ENCODE results near the gene COX4I2. TPM values are rescaled to one million over a fixed set of nuclear protein-coding genes. Genes with fewer than 3 reads are reported as not detected.

The COX4I2 gene
- total and polyA plus RNA-seq, 4 experiments from 2014 or later, result not detected

DNA sequence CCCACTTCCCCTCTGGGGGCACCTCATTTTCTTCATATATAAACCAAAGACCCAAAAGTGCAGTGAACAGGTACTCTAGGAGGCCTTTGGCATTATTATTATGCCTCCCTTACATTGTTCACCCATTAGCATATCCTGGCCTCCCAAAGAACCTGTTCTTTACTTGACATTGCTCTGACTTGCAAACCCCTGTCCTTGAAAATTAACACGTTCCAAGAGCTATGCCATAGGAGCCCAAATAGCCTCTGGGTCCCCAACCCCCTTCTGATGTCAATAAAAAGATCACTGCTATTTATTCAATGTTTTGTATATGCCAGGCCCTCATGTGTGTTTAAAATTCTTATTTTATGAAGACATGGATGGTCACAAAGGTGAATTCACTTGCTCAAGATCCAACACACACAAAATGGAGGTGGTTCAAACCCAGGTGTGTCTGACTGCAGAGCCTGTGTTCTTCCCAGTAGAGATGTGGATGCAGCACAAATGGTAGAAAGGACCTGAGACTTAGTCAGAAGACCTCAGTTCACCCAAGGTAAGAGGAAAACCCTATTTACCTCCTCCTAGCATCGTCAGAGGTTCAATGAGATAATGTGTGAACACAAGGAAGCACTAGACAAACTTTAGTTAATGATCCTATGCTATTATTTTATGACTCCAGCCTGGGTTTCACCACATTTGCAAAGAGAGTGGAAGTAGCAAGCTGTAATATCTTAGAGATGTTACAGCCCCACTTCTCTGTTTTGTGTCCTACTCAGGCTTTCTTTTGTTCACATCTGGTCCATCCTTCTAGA lies 48.3 kb downstream of the COX4I2 start:
- Histone ChIP-seq H3K27me3 (ENCODE audit: insufficient read depth, low read length) (no peaks in the 10 kb centered on the region), H3K9me3 (ENCODE audit: control insufficient read depth in 1 of 2, low read length in 2 of 2) (no peaks in the 10 kb centered on the region), H3K4me3 (ENCODE audit: low read length in 2 of 2) (no peak overlapping the region), H3K27ac (ENCODE audit: low read depth, low read length) (no peak overlapping the region), H3K4me1 (ENCODE audit: insufficient read depth, low read length) (peaks cover 88% of the 10 kb centered on the region), H3K36me3 (ENCODE audit: insufficient read depth, low read length) (peaks cover 10% of the 10 kb centered on the region)
- intact Hi-C loops (cut with micrococcal nuclease), result no loop called here
- no peak for DNase-seq
- H3K4me3 Mint-ChIP-seq, result peak overlapping the region in 3 of 8 donors; percentile 3 to 43 (median 15)
- ChIA-PET POLR2A (ENCODE audit: partially characterized antibody) (interaction anchor here (1.5 to 3.3 kb wide), 3 partner anchors 11 to 37 kb away, joined by 5 to 19 read pairs (median 19); partner anchors contain the start of gene BCL2L1), CTCF (ENCODE audit: partially characterized antibody) (interaction anchor here (1.0 to 3.0 kb wide), 4 partner anchors 10 to 37 kb away, joined by 3 to 24 read pairs (median 15); partner anchors contain the start of gene BCL2L1)
- H3K27me3 Mint-ChIP-seq, result no peaks in the 10 kb centered on the region
- H3K36me3 Mint-ChIP-seq, result peaks cover 41 to 49% of the 10 kb centered on the region in 2 donors
- H3K27ac Mint-ChIP-seq, result peak overlapping the region; percentile 80 to 97 (median 87)
- peaks cover 44 to 85% (median 60%) of the 10 kb centered on the region in 4 donors for H3K4me1 Mint-ChIP-seq
- H3K9me3 Mint-ChIP-seq, result no peaks in the 10 kb centered on the region

DNA sequence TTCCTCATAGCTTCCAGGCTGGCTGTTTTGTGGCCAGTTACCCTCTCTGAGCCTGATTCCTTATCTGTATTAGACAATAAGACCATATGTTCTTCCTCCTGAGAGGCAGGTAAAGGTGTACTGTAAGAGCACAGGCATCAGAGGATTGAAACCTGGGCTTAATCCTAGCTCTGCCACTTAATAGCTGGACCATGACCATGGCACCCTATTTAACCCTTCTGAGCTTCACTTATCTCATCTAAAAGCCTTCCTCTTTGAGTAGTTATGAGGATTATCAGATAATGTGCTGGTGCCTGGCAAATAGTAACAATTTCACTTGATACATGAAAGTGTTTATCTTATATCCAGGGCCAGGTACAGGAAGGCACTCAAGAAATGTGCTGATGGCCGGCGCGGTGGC lies 50.1 kb downstream of the COX4I2 start:
- Histone ChIP-seq H3K27ac (ENCODE audit: low read depth, low read length) (no peak overlapping the region), H3K27me3 (ENCODE audit: insufficient read depth, low read length) (no peaks in the 10 kb centered on the region), H3K36me3 (ENCODE audit: insufficient read depth, low read length) (peaks cover 9% of the 10 kb centered on the region), H3K4me1 (ENCODE audit: insufficient read depth, low read length) (peaks cover 83% of the 10 kb centered on the region), H3K4me3 (ENCODE audit: low read length in 2 of 2) (no peak overlapping the region), H3K9me3 (ENCODE audit: control insufficient read depth in 1 of 2, low read length in 2 of 2) (no peaks in the 10 kb centered on the region)
- peaks cover 47 to 83% (median 63%) of the 10 kb centered on the region in 4 donors for H3K4me1 Mint-ChIP-seq
- no peaks in the 10 kb centered on the region for H3K9me3 Mint-ChIP-seq
- intact Hi-C loops (cut with micrococcal nuclease), result no loop called here
- POLR2A ChIA-PET (ENCODE audit: partially characterized antibody), result interaction anchor here (2.1 kb wide), 1 partner anchor 29 kb away, joined by 7 read pairs; no protein-coding TSS in a partner anchor
- no peak for DNase-seq
- peaks cover 46 to 48% of the 10 kb centered on the region in 2 donors for H3K36me3 Mint-ChIP-seq
- CTCF ChIA-PET (ENCODE audit: partially characterized antibody), result interaction anchor here (0.6 to 1.4 kb wide), 4 partner anchors 20 to 36 kb away, joined by 3 to 8 read pairs (median 3); partner anchors contain the start of gene BCL2L1
- H3K4me3 Mint-ChIP-seq, result no peak overlapping the region
- H3K27ac Mint-ChIP-seq, result peak overlapping the region in 5 of 7 donors; percentile 56 to 72 (median 60)
- H3K27me3 Mint-ChIP-seq, result no peaks in the 10 kb centered on the region

DNA sequence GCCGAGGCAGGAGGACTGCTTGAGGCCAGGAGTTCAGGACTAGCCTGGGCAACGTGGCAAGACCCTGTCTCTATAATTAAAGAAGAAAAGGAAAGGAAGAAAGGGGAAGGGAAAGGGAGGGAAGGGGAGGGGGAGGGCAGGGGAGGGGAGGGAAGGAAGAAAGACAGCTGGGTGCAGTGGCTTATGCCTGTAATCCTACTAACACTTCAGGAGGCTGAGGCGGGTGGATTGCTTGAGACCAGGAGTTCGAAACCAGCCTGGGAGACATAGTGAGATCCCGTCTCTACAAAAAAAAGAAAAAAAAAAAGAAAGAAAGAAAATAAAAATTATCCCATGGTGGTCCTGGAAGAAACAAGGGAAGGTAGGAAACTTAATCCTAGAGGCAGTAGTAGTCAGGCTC lies 51.4 kb downstream of the COX4I2 start:
- H3K4me3 Mint-ChIP-seq, result peak overlapping the region in 1 of 8 donors; percentile 13

DNA sequence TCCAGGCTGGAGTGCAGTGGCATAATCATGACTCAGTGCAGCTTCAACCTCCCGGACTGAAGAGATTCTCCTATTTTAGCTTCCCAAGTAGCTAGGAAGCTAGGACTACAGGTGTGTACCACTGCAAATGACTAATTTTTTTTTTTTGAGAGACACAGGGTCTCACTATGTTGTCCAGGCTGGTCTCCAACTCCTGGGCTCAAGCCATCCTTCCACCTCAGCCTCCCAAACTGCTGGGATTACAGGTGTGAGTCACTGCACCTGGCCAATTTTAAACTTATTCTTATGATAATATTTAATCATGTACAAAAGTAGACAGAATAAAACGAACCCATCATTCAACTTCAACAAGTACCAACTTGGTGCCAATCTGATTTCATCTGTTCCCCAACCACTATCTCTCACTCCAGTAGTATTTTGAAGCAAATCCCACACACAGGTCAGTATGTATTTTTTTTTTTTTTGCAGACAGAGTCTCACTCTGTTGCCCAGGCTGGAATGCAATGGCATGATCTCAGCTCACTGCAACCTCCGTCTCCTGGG lies 52.5 kb downstream of the COX4I2 start:
- H3K9me3 Mint-ChIP-seq, result no peaks in the 10 kb centered on the region
- peak overlapping the region in 4 of 7 donors; percentile 25 to 89 (median 71) for H3K27ac Mint-ChIP-seq
- intact Hi-C loops (cut with micrococcal nuclease), result no loop called here
- H3K36me3 Mint-ChIP-seq, result peaks cover 39 to 41% of the 10 kb centered on the region in 2 donors
- POLR2A ChIA-PET (ENCODE audit: partially characterized antibody), result interaction anchor here (0.6 kb wide), 2 partner anchors 10 to 101 kb away, joined by 3 read pairs; no protein-coding TSS in a partner anchor
- no peak overlapping the region for H3K4me3 Mint-ChIP-seq
- H3K4me1 Mint-ChIP-seq, result peaks cover 44 to 80% (median 57%) of the 10 kb centered on the region in 4 donors
- no peak for DNase-seq
- no peaks in the 10 kb centered on the region for H3K9me3 ChIP-seq (ENCODE audit: control insufficient read depth in 1 of 2, low read length in 2 of 2)
- no peaks in the 10 kb centered on the region for H3K27me3 ChIP-seq (ENCODE audit: insufficient read depth, low read length)
- CTCF ChIA-PET (ENCODE audit: partially characterized antibody), result interaction anchor here (0.5 to 2.1 kb wide), 2 partner anchors 16 to 29 kb away, joined by 5 to 8 read pairs; no protein-coding TSS in a partner anchor
- H3K4me1 ChIP-seq (ENCODE audit: insufficient read depth, low read length), result peaks cover 77% of the 10 kb centered on the region
- no peak overlapping the region for H3K27ac ChIP-seq (ENCODE audit: low read depth, low read length)
- H3K4me3 ChIP-seq (ENCODE audit: low read length in 2 of 2), result no peak overlapping the region
- H3K36me3 ChIP-seq (ENCODE audit: insufficient read depth, low read length), result peaks cover 12% of the 10 kb centered on the region
- no peaks in the 10 kb centered on the region for H3K27me3 Mint-ChIP-seq

More for the DNA sequence above, 51.4 kb downstream of the COX4I2 start:
- DNase-seq, result no peak
- Mint-ChIP-seq H3K27ac (peak overlapping the region in 6 of 7 donors; percentile 16 to 82 (median 68)), H3K9me3 (no peaks in the 10 kb centered on the region), H3K4me1 (peaks cover 41 to 80% (median 56%) of the 10 kb centered on the region in 4 donors), H3K36me3 (peaks cover 39 to 42% of the 10 kb centered on the region in 2 donors), H3K27me3 (no peaks in the 10 kb centered on the region)
- H3K4me1 ChIP-seq (ENCODE audit: insufficient read depth, low read length), result peaks cover 77% of the 10 kb centered on the region
- intact Hi-C loops (cut with micrococcal nuclease), result no loop called here
- CTCF ChIA-PET (ENCODE audit: partially characterized antibody), result no interaction called here
- peaks cover 12% of the 10 kb centered on the region for H3K36me3 ChIP-seq (ENCODE audit: insufficient read depth, low read length)
- no peak overlapping the region for H3K4me3 ChIP-seq (ENCODE audit: low read length in 2 of 2)
- no peaks in the 10 kb centered on the region for H3K9me3 ChIP-seq (ENCODE audit: control insufficient read depth in 1 of 2, low read length in 2 of 2)
- POLR2A ChIA-PET (ENCODE audit: partially characterized antibody), result interaction anchor here (2.1 kb wide), 1 partner anchor 27 kb away, joined by 7 read pairs; no protein-coding TSS in a partner anchor
- H3K27me3 ChIP-seq (ENCODE audit: insufficient read depth, low read length), result no peaks in the 10 kb centered on the region
- no peak overlapping the region for H3K27ac ChIP-seq (ENCODE audit: low read depth, low read length)

DNA sequence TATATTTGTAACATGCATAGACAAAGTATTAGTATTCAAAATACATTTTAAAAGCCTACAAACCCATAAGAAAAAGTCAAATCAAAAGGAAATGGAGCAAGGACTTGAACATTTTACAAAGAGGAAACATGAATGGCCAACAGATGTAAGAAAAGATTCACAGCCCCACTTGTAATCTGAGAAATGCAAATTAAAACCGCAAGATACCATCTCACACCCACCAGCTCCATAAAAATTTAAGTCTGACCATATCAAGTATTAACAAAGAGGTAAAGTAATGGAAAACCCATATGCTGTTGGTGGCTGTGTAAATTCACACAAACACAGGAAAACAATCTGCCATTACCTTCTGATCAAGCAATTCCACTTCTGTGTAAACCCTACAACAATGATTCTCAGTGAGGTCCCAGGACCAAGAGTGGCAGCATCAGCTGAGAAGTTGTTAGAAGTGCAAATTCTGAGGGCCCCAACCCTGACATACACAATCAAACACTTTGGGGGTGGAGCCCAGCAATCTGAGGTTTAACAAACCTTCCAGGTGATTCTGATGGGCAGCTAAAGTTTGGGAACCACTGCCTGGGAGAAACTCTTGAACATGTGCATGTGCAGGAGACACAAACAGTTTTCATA lies 54.0 kb downstream of the COX4I2 start:
- peak overlapping the region in 6 of 7 donors; percentile 54 to 84 (median 70) for H3K27ac Mint-ChIP-seq
- peaks cover 12% of the 10 kb centered on the region for H3K36me3 ChIP-seq (ENCODE audit: insufficient read depth, low read length)
- no peaks in the 10 kb centered on the region for H3K27me3 ChIP-seq (ENCODE audit: insufficient read depth, low read length)
- no peaks in the 10 kb centered on the region for H3K9me3 ChIP-seq (ENCODE audit: control insufficient read depth in 1 of 2, low read length in 2 of 2)
- peaks cover 75% of the 10 kb centered on the region for H3K4me1 ChIP-seq (ENCODE audit: insufficient read depth, low read length)
- intact Hi-C loops (cut with micrococcal nuclease), result no loop called here
- H3K27me3 Mint-ChIP-seq, result no peaks in the 10 kb centered on the region
- CTCF ChIA-PET (ENCODE audit: partially characterized antibody), result interaction anchor here (0.6 to 3.4 kb wide), 3 partner anchors 27 to 31 kb away, joined by 3 to 25 read pairs (median 8); partner anchors contain the start of gene BCL2L1
- no peak overlapping the region for H3K27ac ChIP-seq (ENCODE audit: low read depth, low read length)
- no peaks in the 10 kb centered on the region for H3K9me3 Mint-ChIP-seq
- POLR2A ChIA-PET (ENCODE audit: partially characterized antibody), result interaction anchor here (0.9 to 1.2 kb wide), 3 partner anchors 9 to 32 kb away, joined by 3 read pairs; no protein-coding TSS in a partner anchor
- peaks cover 32 to 34% of the 10 kb centered on the region in 2 donors for H3K36me3 Mint-ChIP-seq
- H3K4me1 Mint-ChIP-seq, result peaks cover 39 to 77% (median 55%) of the 10 kb centered on the region in 4 donors
- H3K4me3 Mint-ChIP-seq, result peak overlapping the region in 3 of 8 donors; percentile 4 to 63 (median 14)
- DNase-seq, result no peak
- no peak overlapping the region for H3K4me3 ChIP-seq (ENCODE audit: low read length in 2 of 2)

DNA sequence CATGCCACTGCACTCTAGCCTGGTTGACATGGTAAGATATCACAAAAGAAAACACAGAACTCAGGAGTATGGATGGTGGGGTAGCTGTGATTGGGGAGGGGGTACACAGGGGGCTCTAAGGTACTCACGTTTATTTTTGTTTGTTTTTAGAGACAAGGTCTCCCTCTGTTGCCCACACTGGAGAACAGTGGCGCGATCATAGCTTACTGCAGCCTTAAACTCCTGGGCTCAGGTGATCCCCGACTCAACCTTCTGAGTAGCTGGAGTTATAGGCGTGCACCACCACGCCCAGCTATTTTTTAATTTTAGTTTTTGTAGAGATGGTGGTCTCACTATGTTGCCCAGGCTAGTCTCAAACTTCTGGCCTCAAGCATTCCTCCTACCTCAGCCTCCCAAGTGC lies 55.7 kb downstream of the COX4I2 start:
- Mint-ChIP-seq H3K27ac (peak overlapping the region in 2 of 7 donors; percentile 68 to 79), H3K36me3 (peaks cover 26 to 27% of the 10 kb centered on the region in 2 donors), H3K9me3 (no peaks in the 10 kb centered on the region), H3K4me1 (peaks cover 34 to 74% (median 52%) of the 10 kb centered on the region in 4 donors), H3K4me3 (no peak overlapping the region), H3K27me3 (no peaks in the 10 kb centered on the region)
- intact Hi-C loops (cut with micrococcal nuclease), result no loop called here
- no peak for DNase-seq
- Histone ChIP-seq H3K4me1 (ENCODE audit: insufficient read depth, low read length) (peaks cover 64% of the 10 kb centered on the region), H3K9me3 (ENCODE audit: control insufficient read depth in 1 of 2, low read length in 2 of 2) (no peaks in the 10 kb centered on the region), H3K27ac (ENCODE audit: low read depth, low read length) (no peak overlapping the region), H3K27me3 (ENCODE audit: insufficient read depth, low read length) (no peaks in the 10 kb centered on the region), H3K36me3 (ENCODE audit: insufficient read depth, low read length) (peaks cover 7% of the 10 kb centered on the region), H3K4me3 (ENCODE audit: low read length in 2 of 2) (no peak overlapping the region)
- POLR2A ChIA-PET (ENCODE audit: partially characterized antibody), result interaction anchor here (0.7 to 1.2 kb wide), 2 partner anchors 18 to 127 kb away, joined by 3 read pairs; no protein-coding TSS in a partner anchor
- CTCF ChIA-PET (ENCODE audit: partially characterized antibody), result interaction anchor here (1.2 to 3.4 kb wide), 3 partner anchors 9 to 32 kb away, joined by 3 to 25 read pairs (median 4); partner anchors contain the start of gene BCL2L1
